ENCODE results near the gene KCNMA1. TPM values are rescaled to one million over a fixed set of nuclear protein-coding genes. Genes with fewer than 3 reads are reported as not detected.

The KCNMA1 gene
- total RNA-seq, 1 experiment from 2014 or later, result 0.49 TPM

DNA sequence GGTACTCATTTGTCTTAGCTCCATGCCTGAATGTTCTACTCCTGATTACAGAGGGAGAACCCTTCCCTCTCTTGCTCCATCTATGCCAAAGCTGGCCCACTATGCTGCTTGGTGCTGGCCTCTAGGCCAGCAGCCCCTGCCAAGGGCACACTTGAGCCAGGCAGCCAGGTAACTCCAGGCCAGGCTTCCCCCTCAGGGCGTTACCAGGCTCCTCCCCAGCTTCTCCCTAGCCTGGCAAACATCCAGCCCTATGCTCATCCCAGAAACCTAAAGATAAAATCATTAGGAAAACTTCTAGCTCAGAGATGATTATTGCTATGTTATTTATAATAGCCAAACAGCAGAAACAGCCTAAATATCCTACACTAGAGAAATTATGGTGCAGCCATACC is 103.7 kb downstream of the KCNMA1 start:
- no peak overlapping the region for H2AFZ ChIP-seq (ENCODE audit: low read depth, low read length, poor library complexity, severe bottlenecking)
- ChIA-PET RAD21 (ENCODE audit: low non-redundant PET in 1 of 2, low total read pairs in 2 of 2, uncharacterized antibody in 2 of 2, unreplicated experiment in 2 of 2) (no interaction called here), POLR2A (interaction anchor here (1.3 kb wide), 1 partner anchor 28 kb away, joined by 5 read pairs; no protein-coding TSS in a partner anchor), CTCF (no interaction called here)
- TF ChIP-seq EGR1 (IDR thresholded peaks at IDR 0.05; ENCODE audit: low read depth) (no peak), POLR2A (IDR thresholded peaks at IDR 0.05; ENCODE audit: borderline replicate concordance, extremely low read depth, insufficient read depth, insufficient read length) (no peak), EZH2phosphoT487 (IDR thresholded peaks at IDR 0.05; ENCODE audit: borderline replicate concordance) (no peak), CEBPB (IDR thresholded peaks at IDR 0.05; ENCODE audit: low read depth) (no peak), SRF (IDR thresholded peaks at IDR 0.05; ENCODE audit: low read depth) (no peak), SIN3A (IDR thresholded peaks at IDR 0.05; ENCODE audit: low read depth) (no peak), POLR2AphosphoS5 (IDR thresholded peaks at IDR 0.05; ENCODE audit: low read depth, low read length) (no peak), CTCF (IDR thresholded peaks at IDR 0.05 in 2 of 3, conservative IDR thresholded peaks at IDR 0.05 in 1 of 3; ENCODE audit: borderline replicate concordance in 1 of 3, insufficient read depth in 1 of 3, low read depth in 2 of 3, low read length in 2 of 3) (no peak), TCF7L2 (IDR thresholded peaks at IDR 0.05; ENCODE audit: borderline replicate concordance, extremely low read depth, insufficient read depth, insufficient read length) (no peak), FOSL1 (IDR thresholded peaks at IDR 0.05; ENCODE audit: low read depth) (no peak), ZFX (IDR thresholded peaks at IDR 0.05) (no peak), ATF3 (IDR thresholded peaks at IDR 0.05) (no peak), EZH2 (IDR thresholded peaks at IDR 0.05) (no peak), ELF1 (IDR thresholded peaks at IDR 0.05; ENCODE audit: borderline replicate concordance, low read depth) (no peak)
- TF ChIP-seq, protein P1, sequence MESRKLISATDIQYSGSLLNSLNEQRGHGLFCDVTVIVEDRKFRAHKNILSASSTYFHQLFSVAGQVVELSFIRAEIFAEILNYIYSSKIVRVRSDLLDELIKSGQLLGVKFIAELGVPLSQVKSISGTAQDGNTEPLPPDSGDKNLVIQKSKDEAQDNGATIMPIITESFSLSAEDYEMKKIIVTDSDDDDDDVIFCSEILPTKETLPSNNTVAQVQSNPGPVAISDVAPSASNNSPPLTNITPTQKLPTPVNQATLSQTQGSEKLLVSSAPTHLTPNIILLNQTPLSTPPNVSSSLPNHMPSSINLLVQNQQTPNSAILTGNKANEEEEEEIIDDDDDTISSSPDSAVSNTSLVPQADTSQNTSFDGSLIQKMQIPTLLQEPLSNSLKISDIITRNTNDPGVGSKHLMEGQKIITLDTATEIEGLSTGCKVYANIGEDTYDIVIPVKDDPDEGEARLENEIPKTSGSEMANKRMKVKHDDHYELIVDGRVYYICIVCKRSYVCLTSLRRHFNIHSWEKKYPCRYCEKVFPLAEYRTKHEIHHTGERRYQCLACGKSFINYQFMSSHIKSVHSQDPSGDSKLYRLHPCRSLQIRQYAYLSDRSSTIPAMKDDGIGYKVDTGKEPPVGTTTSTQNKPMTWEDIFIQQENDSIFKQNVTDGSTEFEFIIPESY (IDR thresholded peaks at IDR 0.05; ENCODE audit: extremely low read depth, insufficient replicate concordance, low read length), result no peak
- H3K4me3 ChIP-seq (replicated peaks in 1 of 2; ENCODE audit: low read depth in 1 of 2, low read length in 2 of 2), result no peak overlapping the region
- H3K9ac ChIP-seq (ENCODE audit: low read length), result no peak overlapping the region
- intact Hi-C loops (cut with micrococcal nuclease), result no loop called here
- no peaks in the 10 kb centered on the region for H3K36me3 ChIP-seq (ENCODE audit: control insufficient read depth in 1 of 2, insufficient read depth in 2 of 2, low read length in 2 of 2)
- no peak for ATAC-seq
- H3K9me2 ChIP-seq (ENCODE audit: insufficient read depth), result no peaks in the 10 kb centered on the region
- H3K9me3 ChIP-seq (ENCODE audit: control insufficient read depth in 1 of 2, insufficient read depth in 1 of 2, low read depth in 1 of 2, low read length in 2 of 2), result no peaks in the 10 kb centered on the region
- no peaks in the 10 kb centered on the region for H3K27me3 ChIP-seq (ENCODE audit: insufficient read depth, low read length)
- no peak for DNase-seq (ENCODE audit: low read depth, low spot score)
- H3K27ac ChIP-seq (ENCODE audit: low read depth, low read length), result no peak overlapping the region
- H3K4me1 ChIP-seq (ENCODE audit: control insufficient read depth in 1 of 2, insufficient read depth in 2 of 2, low read length in 2 of 2), result peaks cover 27 to 55% of the 10 kb centered on the region in 2 experiments
- H3K4me2 ChIP-seq (ENCODE audit: low read length), result 0 out of 2 replicates have a peak overlapping the region, but pooled peaks have one; percentile 17
- H4K20me1 ChIP-seq (ENCODE audit: insufficient read depth), result no peaks in the 10 kb centered on the region
- no TSS peak for BruUV-seq (replicated peaks)
- H3K79me2 ChIP-seq (ENCODE audit: insufficient read depth, low read length), result no peaks in the 10 kb centered on the region

Measured in HCT116 (cell line).